ENCODE measurements around the gene ETV3L.

- TF ChIP-seq CTCF (IDR thresholded peaks at IDR 0.05): peak; percentile 94
- no peak for TF ChIP-seq REST (IDR thresholded peaks at IDR 0.05; ENCODE audit: insufficient read depth in 1 of 2, low read depth in 2 of 2, low read length in 1 of 2)
- TF ChIP-seq TCF7L2 (IDR thresholded peaks at IDR 0.05; ENCODE audit: low read depth, low read length): no peak
- TF ChIP-seq POLR2AphosphoS5 (IDR thresholded peaks at IDR 0.05; ENCODE audit: low read depth, low read length): no peak
- TF ChIP-seq SIN3A (IDR thresholded peaks at IDR 0.05; ENCODE audit: borderline replicate concordance, insufficient read depth, low read depth, low read length): no peak
Measured at GRCh38 chr1:157090196-157090647, 9.4 kb downstream of the ETV3L start.
